GM23338 (cell line): Measurements from ENCODE around the gene CFAP92. TPM values are rescaled to one million over a fixed set of nuclear protein-coding genes. Genes with fewer than 3 reads are reported as not detected.
"Not testable (repeated sequence)": the region's sequence is repeated elsewhere in the genome, so short reads cannot be mapped to it uniquely, and the experiment has no call there.

ENCODE experiments used
- ATAC-seq: fragments of 200-7000 bp; cut with Tn5 transposase; 3 replicates; pipeline ENCODE4 v1.9.1; 2020
- DNase-seq: peaks from one replicate; pipeline ENCODE4 v3.0.0-alpha.2; 2015; ENCODE audit warnings: low spot score
- H2AFZ ChIP-seq: fragments of 200-600 bp; sonication (generic); 2 replicates; pipeline ENCODE4 v1.8.0; 2016; ENCODE audit warnings: antibody characterized with exemption, mild to moderate bottlenecking, moderate library complexity
- H3F3A ChIP-seq: fragments of 200-600 bp; sonication (generic); replicated peaks from 2 replicates; pipeline ENCODE4 v1.8.0; 2017; ENCODE audit warnings: antibody characterized with exemption, mixed run types, low read depth
- H3K27ac ChIP-seq: fragments of 200-600 bp; sonication (generic); 2 replicates; pipeline ENCODE4 v1.6.1; 2016; ENCODE audit warnings: low read depth
- H3K27me3 ChIP-seq: fragments of 200-600 bp; sonication (generic); 2 replicates; pipeline ENCODE4 v1.8.0; 2016; ENCODE audit warnings: mild to moderate bottlenecking, mixed run types, moderate library complexity; ENCODE audit not compliant: insufficient read depth
- H3K36me3 ChIP-seq: fragments of 200-600 bp; sonication (generic); 2 replicates; pipeline ENCODE4 v1.8.0; 2016; ENCODE audit warnings: mild to moderate bottlenecking; ENCODE audit not compliant: insufficient read depth
- H3K4me1 ChIP-seq: fragments of 200-600 bp; sonication (generic); 2 replicates; pipeline ENCODE4 v1.8.0; 2016; ENCODE audit warnings: mild to moderate bottlenecking, moderate library complexity; ENCODE audit not compliant: insufficient read depth
- H3K4me2 ChIP-seq: fragments of 200-600 bp; sonication (generic); 2 replicates; pipeline ENCODE4 v1.7.1; 2017; ENCODE audit warnings: mixed run types
- H3K4me3 ChIP-seq: fragments of 200-600 bp; sonication (generic); 2 replicates; pipeline ENCODE4 v1.6.1; 2016; ENCODE audit warnings: mixed run types
- H3K79me2 ChIP-seq: fragments of 200-600 bp; sonication (generic); replicated peaks from 2 replicates; pipeline ENCODE4 v1.8.0; 2017; ENCODE audit warnings: mild to moderate bottlenecking; ENCODE audit not compliant: insufficient read depth
- H3K9me2 ChIP-seq: fragments of 200-600 bp; sonication (generic); 2 replicates; pipeline ENCODE4 v1.8.0; 2017; ENCODE audit not compliant: insufficient read depth
- H4K20me1 ChIP-seq: fragments of 200-600 bp; sonication (generic); replicated peaks from 2 replicates; pipeline ENCODE4 v1.8.0; 2017; ENCODE audit warnings: mild to moderate bottlenecking; ENCODE audit not compliant: insufficient read depth
- H3K27ac Mint-ChIP-seq: 2 replicates; pipeline ENCODE4 v1.8.0; 2020; ENCODE audit warnings: inconsistent platforms, mild to moderate bottlenecking, moderate library complexity, mixed read lengths
- H3K27me3 Mint-ChIP-seq: 3 replicates; pipeline ENCODE4 v1.8.0; 2022; ENCODE audit warnings: low read depth, mild to moderate bottlenecking, moderate library complexity, mixed read lengths, inconsistent platforms; ENCODE audit not compliant: insufficient read depth, poor library complexity
- H3K36me3 Mint-ChIP-seq: 3 replicates; pipeline ENCODE4 v1.8.0; 2021; ENCODE audit warnings: low read depth, mild to moderate bottlenecking, inconsistent platforms, moderate library complexity, mixed read lengths
- H3K4me1 Mint-ChIP-seq: 3 replicates; pipeline ENCODE4 v1.8.0; 2020; ENCODE audit warnings: mild to moderate bottlenecking, inconsistent platforms, mixed read lengths
- H3K4me3 Mint-ChIP-seq: 3 replicates; pipeline ENCODE4 v1.8.0; 2021; ENCODE audit warnings: moderate library complexity, mild to moderate bottlenecking, inconsistent platforms, mixed read lengths
- H3K9me3 Mint-ChIP-seq: 3 replicates; pipeline ENCODE4 v1.8.0; 2020; ENCODE audit warnings: moderate library complexity, mild to moderate bottlenecking, inconsistent platforms, mixed read lengths
- CREB1 ChIP-seq: fragments of 250-450 bp; sonication (Bioruptor Pico); IDR thresholded peaks from 2 replicates; pipeline ENCODE4 v1.5.0; 2020; ENCODE audit warnings: low read depth, mild to moderate bottlenecking, moderate library complexity
- EZH2phosphoT487 ChIP-seq: fragments of 200-600 bp; sonication (generic); IDR thresholded peaks from one replicate; pipeline ENCODE4 v1.8.1; 2018; ENCODE audit warnings: antibody characterized with exemption; ENCODE audit not compliant: unreplicated experiment
- JUNB ChIP-seq: IDR thresholded peaks from one replicate; pipeline ENCODE4 v1.6.1; 2016; ENCODE audit warnings: antibody characterized with exemption; ENCODE audit not compliant: unreplicated experiment
- STAT1 ChIP-seq: IDR thresholded peaks from one replicate; pipeline ENCODE4 v1.6.1; 2016; ENCODE audit warnings: antibody characterized with exemption; ENCODE audit not compliant: unreplicated experiment
- ZNF114 ChIP-seq: fragments of 250-450 bp; sonication (Bioruptor Pico); IDR thresholded peaks from 2 replicates; pipeline ENCODE4 v1.5.0; 2020; ENCODE audit warnings: mild to moderate bottlenecking, moderate library complexity
- ZNF331 ChIP-seq: fragments of 250-450 bp; sonication (Bioruptor Pico); IDR thresholded peaks from 2 replicates; pipeline ENCODE4 v1.5.0; 2020; ENCODE audit warnings: low read depth, mild to moderate bottlenecking, moderate library complexity
- polyA plus RNA-seq: library from polyadenylated mRNA; unstranded; fragments of >200 nt; fragmentation: Nextera tagmentation; extraction: Ambion mirVana; gene quantifications from 2 replicates; pipeline ENCODE4 v1.2.1, GENCODE V29; 2016
- total RNA-seq: library from RNA; depleted of rRNA; stranded (reverse); fragments of >200 nt; shearing (Covaris generic); gene quantifications from 2 replicates; pipeline ENCODE4 v1.2.3, GENCODE V29; 2014
- TF ChIP-seq, protein P1 (sequence below): IDR thresholded peaks from 2 replicates; pipeline ENCODE4 v1.6.1; 2016; ENCODE audit warnings: antibody characterized with exemption
- TF ChIP-seq, protein P2 (sequence below): IDR thresholded peaks from one replicate; pipeline ENCODE4 v1.6.1; 2018; ENCODE audit warnings: antibody characterized with exemption; ENCODE audit not compliant: unreplicated experiment
- TF ChIP-seq, protein P3 (sequence below), 2 experiments: fragments of 200-600 bp in 1 of 2; sonication (generic) in 1 of 2; conservative IDR thresholded peaks; 2 replicates each; pipeline versions ENCODE4 v1.5.1 to v1.6.1; 2016 to 2017; ENCODE audit warnings: antibody characterized with exemption in 2 of 2, low read depth in 2 of 2, mild to moderate bottlenecking in 2 of 2, moderate library complexity in 1 of 2

Gene CFAP92
- total and polyA plus RNA-seq, 2 experiments from 2014 or later, result 1.6 to 2.3 TPM

DNA sequence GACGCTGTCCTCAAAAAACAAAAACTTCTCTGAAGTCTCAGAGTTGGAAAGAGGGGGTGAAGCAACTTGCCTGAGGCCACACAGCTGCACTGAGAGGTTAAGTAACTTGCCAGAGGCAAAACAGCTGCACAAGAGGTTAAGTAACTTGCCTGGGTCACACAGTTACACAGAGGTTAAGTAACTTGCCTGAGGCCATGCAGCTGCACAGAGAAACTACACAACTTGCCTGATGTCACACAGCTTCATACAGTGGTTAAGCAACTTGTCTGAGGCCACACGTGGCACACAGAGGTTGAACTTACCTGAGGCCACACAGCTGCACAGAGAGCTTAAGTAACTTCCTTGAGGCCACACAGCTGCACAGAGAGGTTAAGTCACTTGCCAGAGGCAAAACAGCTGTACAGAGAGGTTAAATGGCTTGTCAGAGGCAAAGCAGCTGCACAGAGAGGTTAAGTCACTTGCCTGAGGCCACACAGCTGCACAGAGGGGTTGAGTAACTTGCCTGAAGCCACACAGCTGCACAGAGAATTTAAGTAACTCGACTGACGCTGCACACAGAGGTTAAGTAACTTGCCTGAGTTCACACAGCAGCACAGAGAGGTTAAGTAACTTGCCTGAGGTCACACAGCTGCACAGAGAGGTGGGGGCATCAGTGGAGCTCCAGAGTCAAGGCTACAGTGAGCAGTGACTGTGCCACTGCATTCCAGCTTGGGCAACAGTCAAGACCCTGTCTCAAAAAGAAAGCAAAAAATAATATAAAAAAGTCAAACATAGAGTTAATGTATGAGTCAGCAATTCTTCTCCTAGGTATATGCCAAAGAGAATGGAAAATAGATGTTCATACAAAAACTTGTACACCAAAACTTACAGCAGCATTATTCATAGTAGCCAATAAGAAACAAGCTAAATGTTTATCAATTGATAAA, 126.4 kb downstream of the CFAP92 start:
- no peak for TF ChIP-seq CREB1 (CRISPR knock-in tag)
- H3K4me3 Mint-ChIP-seq, result no peak overlapping the region
- DNase-seq (no peak), ATAC-seq (no peak)
- H3K4me1 Mint-ChIP-seq, result peaks cover 14% of the 10 kb centered on the region
- no peak overlapping the region for H3K27ac ChIP-seq
- no peaks in the 10 kb centered on the region; the same call in 1 of the 2 replicates for H3K4me1 ChIP-seq
- H2AFZ ChIP-seq, result no peak overlapping the region
- H3K9me2 ChIP-seq, result no peaks in the 10 kb centered on the region
- H4K20me1 ChIP-seq, result no peaks in the 10 kb centered on the region
- peaks cover 4% of the 10 kb centered on the region for H3K27me3 Mint-ChIP-seq
- H3K4me2 ChIP-seq, result no peak overlapping the region
- H3K4me3 ChIP-seq, result no peak overlapping the region
- no peaks in the 10 kb centered on the region for H3F3A ChIP-seq
- H3K79me2 ChIP-seq, result no peaks in the 10 kb centered on the region
- no peaks in the 10 kb centered on the region for H3K9me3 Mint-ChIP-seq
- H3K27ac Mint-ChIP-seq, result no peak overlapping the region
- no peaks in the 10 kb centered on the region for H3K36me3 ChIP-seq
- no peaks in the 10 kb centered on the region for H3K27me3 ChIP-seq
- H3K36me3 Mint-ChIP-seq, result no peaks in the 10 kb centered on the region

DNA sequence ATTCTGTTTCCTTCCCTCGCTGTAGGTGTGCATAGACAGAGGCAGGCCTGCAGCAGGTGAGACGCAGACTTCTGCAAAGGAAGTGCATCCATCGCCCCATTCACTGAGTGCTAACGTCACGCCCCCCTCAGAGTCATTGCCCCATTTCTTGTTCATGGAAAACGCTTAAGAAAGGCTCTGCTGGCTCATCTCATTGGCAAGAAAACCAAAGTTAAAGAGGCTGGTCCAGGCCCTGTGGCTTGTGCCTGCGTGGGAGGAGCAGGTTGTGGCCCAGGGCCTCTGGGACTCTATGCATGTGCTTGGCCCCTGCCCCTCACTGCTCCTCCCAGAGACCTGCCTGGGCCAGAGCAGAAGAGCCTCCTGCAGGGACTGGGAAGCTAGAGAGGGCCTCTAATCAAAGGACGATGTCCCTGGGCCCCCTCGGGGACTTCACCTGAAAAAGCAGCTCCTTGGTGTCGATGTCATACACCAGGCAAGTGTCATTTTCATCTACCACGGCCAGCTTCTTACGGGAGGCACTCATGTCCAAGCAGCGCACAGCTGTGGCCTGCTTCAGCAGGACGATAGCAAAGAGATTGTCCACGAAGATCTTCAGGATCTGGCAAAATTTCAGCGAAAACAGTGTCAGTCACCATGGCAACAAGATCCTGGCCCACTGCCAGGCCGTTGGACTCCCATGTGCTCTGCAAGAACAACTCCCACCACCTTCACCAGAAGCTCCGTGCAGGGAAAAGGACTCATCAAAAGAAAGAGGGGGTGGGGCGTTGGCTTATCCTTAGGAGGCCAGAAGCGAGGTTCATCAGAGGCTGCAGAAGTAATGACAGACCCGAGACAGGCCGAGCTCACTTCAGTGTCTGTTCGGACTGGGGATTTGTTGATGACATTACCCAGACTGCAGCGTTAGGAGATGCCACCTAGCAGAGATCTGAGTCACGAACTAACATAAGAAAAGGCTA, 128.7 kb downstream of the CFAP92 start:
- H3K4me2 ChIP-seq, H3K9me2 ChIP-seq, H3K4me3 ChIP-seq, H3K27me3 Mint-ChIP-seq, H3K4me1 ChIP-seq, H3K4me3 Mint-ChIP-seq, H4K20me1 ChIP-seq, H3K36me3 ChIP-seq, H3K27ac ChIP-seq, DNase-seq, H3K27me3 ChIP-seq, H3F3A ChIP-seq, H2AFZ ChIP-seq, H3K79me2 ChIP-seq: not testable (repeated sequence)
- Mint-ChIP-seq H3K27ac (peak overlapping the region; percentile 61; the same call in 1 of the 2 replicates), H3K36me3 (peaks cover 15% of the 10 kb centered on the region), H3K4me1 (peaks cover 14% of the 10 kb centered on the region), H3K9me3 (peaks cover 23% of the 10 kb centered on the region)
- peak; percentile 70 for ATAC-seq

DNA sequence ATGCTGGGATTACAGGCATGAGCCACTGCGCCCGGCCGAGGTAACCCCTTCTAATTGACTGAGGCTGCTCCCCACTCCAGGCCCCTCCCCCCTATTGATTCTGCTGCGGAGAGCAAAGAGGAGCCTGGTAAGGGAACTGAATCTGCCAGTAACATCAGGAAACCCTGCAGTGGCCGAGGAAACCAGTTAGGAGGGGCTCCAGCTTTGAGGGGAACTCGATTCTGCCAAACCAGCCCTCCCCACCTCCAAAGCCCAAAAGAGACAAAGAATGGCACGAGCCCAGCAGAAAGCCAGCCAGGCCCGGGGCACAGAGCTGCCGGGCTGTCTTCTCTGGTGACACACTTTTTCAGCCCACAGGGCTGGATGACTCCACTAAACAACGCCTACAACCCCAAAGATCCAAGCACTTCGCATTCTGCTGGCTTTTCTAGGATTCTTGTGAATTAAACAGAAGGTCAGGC, 129.5 kb downstream of the CFAP92 start:
- Histone ChIP-seq H3K4me2 (peak overlapping the region; percentile 48; the same call in 1 of the 2 replicates), H3K27ac (no peak overlapping the region), H3K4me1 (no peaks in the 10 kb centered on the region; the same call in 1 of the 2 replicates), H2AFZ (no peak overlapping the region), H3K36me3 (no peaks in the 10 kb centered on the region), H3K79me2 (no peaks in the 10 kb centered on the region), H3F3A (no peaks in the 10 kb centered on the region), H3K27me3 (no peaks in the 10 kb centered on the region), H3K4me3 (no peak overlapping the region), H4K20me1 (no peaks in the 10 kb centered on the region), H3K9me2 (no peaks in the 10 kb centered on the region)
- Mint-ChIP-seq H3K27me3 (peaks cover 4% of the 10 kb centered on the region), H3K27ac (0 out of 2 replicates have a peak overlapping the region, but pooled peaks have one; percentile 61), H3K9me3 (peaks cover 31% of the 10 kb centered on the region), H3K36me3 (peaks cover 23% of the 10 kb centered on the region), H3K4me1 (peaks cover 14% of the 10 kb centered on the region), H3K4me3 (no peak overlapping the region; the same call in 2 of the 3 replicates)
- ATAC-seq (peak; percentile 75), DNase-seq (no peak)
- TF ChIP-seq, protein P1, sequence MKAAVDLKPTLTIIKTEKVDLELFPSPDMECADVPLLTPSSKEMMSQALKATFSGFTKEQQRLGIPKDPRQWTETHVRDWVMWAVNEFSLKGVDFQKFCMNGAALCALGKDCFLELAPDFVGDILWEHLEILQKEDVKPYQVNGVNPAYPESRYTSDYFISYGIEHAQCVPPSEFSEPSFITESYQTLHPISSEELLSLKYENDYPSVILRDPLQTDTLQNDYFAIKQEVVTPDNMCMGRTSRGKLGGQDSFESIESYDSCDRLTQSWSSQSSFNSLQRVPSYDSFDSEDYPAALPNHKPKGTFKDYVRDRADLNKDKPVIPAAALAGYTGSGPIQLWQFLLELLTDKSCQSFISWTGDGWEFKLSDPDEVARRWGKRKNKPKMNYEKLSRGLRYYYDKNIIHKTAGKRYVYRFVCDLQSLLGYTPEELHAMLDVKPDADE, result no peak
- TF ChIP-seq EZH2phosphoT487 (no peak), ZNF114 (CRISPR knock-in tag) (no peak), STAT1 (no peak), JUNB (no peak), ZNF331 (CRISPR knock-in tag) (no peak), CREB1 (CRISPR knock-in tag) (no peak)
- TF ChIP-seq, protein P2, sequence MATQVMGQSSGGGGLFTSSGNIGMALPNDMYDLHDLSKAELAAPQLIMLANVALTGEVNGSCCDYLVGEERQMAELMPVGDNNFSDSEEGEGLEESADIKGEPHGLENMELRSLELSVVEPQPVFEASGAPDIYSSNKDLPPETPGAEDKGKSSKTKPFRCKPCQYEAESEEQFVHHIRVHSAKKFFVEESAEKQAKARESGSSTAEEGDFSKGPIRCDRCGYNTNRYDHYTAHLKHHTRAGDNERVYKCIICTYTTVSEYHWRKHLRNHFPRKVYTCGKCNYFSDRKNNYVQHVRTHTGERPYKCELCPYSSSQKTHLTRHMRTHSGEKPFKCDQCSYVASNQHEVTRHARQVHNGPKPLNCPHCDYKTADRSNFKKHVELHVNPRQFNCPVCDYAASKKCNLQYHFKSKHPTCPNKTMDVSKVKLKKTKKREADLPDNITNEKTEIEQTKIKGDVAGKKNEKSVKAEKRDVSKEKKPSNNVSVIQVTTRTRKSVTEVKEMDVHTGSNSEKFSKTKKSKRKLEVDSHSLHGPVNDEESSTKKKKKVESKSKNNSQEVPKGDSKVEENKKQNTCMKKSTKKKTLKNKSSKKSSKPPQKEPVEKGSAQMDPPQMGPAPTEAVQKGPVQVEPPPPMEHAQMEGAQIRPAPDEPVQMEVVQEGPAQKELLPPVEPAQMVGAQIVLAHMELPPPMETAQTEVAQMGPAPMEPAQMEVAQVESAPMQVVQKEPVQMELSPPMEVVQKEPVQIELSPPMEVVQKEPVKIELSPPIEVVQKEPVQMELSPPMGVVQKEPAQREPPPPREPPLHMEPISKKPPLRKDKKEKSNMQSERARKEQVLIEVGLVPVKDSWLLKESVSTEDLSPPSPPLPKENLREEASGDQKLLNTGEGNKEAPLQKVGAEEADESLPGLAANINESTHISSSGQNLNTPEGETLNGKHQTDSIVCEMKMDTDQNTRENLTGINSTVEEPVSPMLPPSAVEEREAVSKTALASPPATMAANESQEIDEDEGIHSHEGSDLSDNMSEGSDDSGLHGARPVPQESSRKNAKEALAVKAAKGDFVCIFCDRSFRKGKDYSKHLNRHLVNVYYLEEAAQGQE, result no peak
- TF ChIP-seq, protein P3, sequence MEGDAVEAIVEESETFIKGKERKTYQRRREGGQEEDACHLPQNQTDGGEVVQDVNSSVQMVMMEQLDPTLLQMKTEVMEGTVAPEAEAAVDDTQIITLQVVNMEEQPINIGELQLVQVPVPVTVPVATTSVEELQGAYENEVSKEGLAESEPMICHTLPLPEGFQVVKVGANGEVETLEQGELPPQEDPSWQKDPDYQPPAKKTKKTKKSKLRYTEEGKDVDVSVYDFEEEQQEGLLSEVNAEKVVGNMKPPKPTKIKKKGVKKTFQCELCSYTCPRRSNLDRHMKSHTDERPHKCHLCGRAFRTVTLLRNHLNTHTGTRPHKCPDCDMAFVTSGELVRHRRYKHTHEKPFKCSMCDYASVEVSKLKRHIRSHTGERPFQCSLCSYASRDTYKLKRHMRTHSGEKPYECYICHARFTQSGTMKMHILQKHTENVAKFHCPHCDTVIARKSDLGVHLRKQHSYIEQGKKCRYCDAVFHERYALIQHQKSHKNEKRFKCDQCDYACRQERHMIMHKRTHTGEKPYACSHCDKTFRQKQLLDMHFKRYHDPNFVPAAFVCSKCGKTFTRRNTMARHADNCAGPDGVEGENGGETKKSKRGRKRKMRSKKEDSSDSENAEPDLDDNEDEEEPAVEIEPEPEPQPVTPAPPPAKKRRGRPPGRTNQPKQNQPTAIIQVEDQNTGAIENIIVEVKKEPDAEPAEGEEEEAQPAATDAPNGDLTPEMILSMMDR (conservative IDR thresholded peaks at IDR 0.05; ENCODE audit: low read depth in 2 of 2), result no peak
